Thoracic aorta (tissue), 2 donors: ENCODE results near the gene TXLNB. TPM values are rescaled to one million over a fixed set of nuclear protein-coding genes. Genes with fewer than 3 reads are reported as not detected.

ENCODE experiments used
- ATAC-seq: fragments of 150-250 bp; one replicate; pipeline ENCODE4 v1.8.0; 2017; ENCODE audit warnings: low read depth; ENCODE audit not compliant: insufficient number of reproducible peaks, low FRiP score
- DNase-seq: peaks from one replicate; pipeline ENCODE4 v3.0.0-alpha.2; 2020; ENCODE audit warnings: low spot score
- H3K27ac ChIP-seq, 2 donors: fragments of 200-600 bp; sonication (generic); 1 replicate in 1 of 2; 2 replicates in 1 of 2; pipeline ENCODE4 v1.5.1; 2016; ENCODE audit warnings: mild to moderate bottlenecking in 2 of 2, moderate library complexity in 2 of 2
- H3K27me3 ChIP-seq: fragments of 200-600 bp; sonication (generic); replicated peaks from 2 replicates; pipeline ENCODE4 v1.6.0; 2016; ENCODE audit warnings: mild to moderate bottlenecking; ENCODE audit not compliant: insufficient read depth
- H3K36me3 ChIP-seq: fragments of 200-600 bp; sonication (generic); one replicate; pipeline ENCODE4 v1.5.1; 2016
- H3K4me1 ChIP-seq, 2 donors: fragments of 200-600 bp; sonication (generic); 1 replicate in 1 of 2; 2 replicates in 1 of 2; pipeline versions ENCODE4 v1.5.1 to v1.6.0; 2016; ENCODE audit warnings: low read depth in 2 of 2, mild to moderate bottlenecking in 1 of 2; ENCODE audit not compliant: control insufficient read depth in 1 of 2
- H3K4me3 ChIP-seq: fragments of 200-600 bp; sonication (generic); 2 replicates; pipeline ENCODE4 v1.5.1; 2016; ENCODE audit warnings: mild to moderate bottlenecking
- H3K9me3 ChIP-seq: fragments of 200-600 bp; sonication (generic); 2 replicates; pipeline ENCODE4 v1.5.1; 2016
- total RNA-seq, 2 donors: library from RNA; depleted of rRNA; stranded (reverse); fragments of >200 nt; gene quantifications; one replicate each; pipeline versions ENCODE4 v1.1.0 to v1.2.3, GENCODE V29; 2016
- TF ChIP-seq, protein P1 (sequence below): fragments of 200-600 bp; sonication (generic); IDR thresholded peaks from one replicate; pipeline ENCODE4 v1.5.1; 2019; ENCODE audit warnings: antibody characterized with exemption

Gene TXLNB
- total RNA-seq, 2 donors from 2014 or later = 0.49 to 0.81 TPM

- peak overlapping the region; percentile 54 for H3K4me3 ChIP-seq
- no peak for DNase-seq
- H3K4me1 ChIP-seq = peaks cover 29 to 62% of the 10 kb centered on the region in 2 donors
- H3K27ac ChIP-seq = peak overlapping the region in 1 of 2 donors; percentile 58
- no peaks in the 10 kb centered on the region for H3K9me3 ChIP-seq
- H3K36me3 ChIP-seq = no peaks in the 10 kb centered on the region
- ATAC-seq = no peak
- TF ChIP-seq, protein P1, sequence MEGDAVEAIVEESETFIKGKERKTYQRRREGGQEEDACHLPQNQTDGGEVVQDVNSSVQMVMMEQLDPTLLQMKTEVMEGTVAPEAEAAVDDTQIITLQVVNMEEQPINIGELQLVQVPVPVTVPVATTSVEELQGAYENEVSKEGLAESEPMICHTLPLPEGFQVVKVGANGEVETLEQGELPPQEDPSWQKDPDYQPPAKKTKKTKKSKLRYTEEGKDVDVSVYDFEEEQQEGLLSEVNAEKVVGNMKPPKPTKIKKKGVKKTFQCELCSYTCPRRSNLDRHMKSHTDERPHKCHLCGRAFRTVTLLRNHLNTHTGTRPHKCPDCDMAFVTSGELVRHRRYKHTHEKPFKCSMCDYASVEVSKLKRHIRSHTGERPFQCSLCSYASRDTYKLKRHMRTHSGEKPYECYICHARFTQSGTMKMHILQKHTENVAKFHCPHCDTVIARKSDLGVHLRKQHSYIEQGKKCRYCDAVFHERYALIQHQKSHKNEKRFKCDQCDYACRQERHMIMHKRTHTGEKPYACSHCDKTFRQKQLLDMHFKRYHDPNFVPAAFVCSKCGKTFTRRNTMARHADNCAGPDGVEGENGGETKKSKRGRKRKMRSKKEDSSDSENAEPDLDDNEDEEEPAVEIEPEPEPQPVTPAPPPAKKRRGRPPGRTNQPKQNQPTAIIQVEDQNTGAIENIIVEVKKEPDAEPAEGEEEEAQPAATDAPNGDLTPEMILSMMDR = no peak
- H3K27me3 ChIP-seq = no peaks in the 10 kb centered on the region
Measured at GRCh38 chr6:139243536-139243935, 48.3 kb downstream of the TXLNB start.

- H3K27ac ChIP-seq = peak overlapping the region in 1 of 2 donors; percentile 58
- no peaks in the 10 kb centered on the region for H3K9me3 ChIP-seq
- H3K36me3 ChIP-seq = no peaks in the 10 kb centered on the region
- H3K4me1 ChIP-seq = peaks cover 29 to 65% of the 10 kb centered on the region in 2 donors
- TF ChIP-seq, protein P1 = no peak
- peak overlapping the region; percentile 54 for H3K4me3 ChIP-seq
- ATAC-seq = no peak
- DNase-seq = no peak
- H3K27me3 ChIP-seq = no peaks in the 10 kb centered on the region
Measured at GRCh38 chr6:139242457-139243240, 49.1 kb downstream of the TXLNB start.

DNA sequence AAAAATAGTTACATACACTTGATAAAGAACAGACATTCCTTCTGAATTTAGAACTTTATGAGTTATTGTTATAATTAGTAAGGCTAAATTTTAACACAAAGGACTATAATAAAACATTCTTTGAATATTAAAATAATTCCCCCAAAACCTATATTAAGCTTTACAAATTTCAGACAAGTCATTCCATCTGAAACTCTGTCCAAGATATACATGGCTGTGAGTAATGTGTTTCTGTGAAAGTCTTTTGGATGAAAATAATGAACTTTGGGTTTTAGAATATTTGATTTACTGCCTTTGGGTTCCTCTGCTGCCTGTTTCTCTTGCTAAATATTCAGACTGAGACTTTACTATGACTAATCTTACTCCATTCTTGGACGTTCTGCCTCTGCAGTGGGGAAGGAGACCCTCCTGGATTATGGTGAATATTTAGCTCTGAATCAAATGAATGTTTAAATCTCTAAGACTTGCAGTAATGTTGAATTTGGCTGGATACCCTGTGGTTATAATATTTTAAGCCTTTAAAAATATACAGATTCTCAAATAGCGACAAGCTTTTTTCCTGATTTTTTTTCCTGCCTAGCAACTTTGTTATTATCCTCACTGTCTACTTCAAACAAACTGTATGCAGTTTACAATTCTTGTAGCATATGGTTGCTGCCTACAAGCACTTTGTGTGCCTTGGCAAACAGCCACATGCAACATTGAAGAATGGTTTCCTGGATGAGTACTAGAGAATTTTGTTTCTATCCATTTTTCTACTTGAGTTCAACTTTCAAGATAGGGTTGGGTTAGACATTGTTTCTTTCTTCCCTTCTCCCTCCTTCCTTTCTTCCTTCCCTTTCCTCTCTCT, 51.4 kb downstream of the TXLNB start:
- TF ChIP-seq, protein P1 = no peak
- ATAC-seq = peak; percentile 42
- no peak for DNase-seq
- H3K36me3 ChIP-seq = no peaks in the 10 kb centered on the region
- peaks cover 29 to 58% of the 10 kb centered on the region in 2 donors for H3K4me1 ChIP-seq
- no peaks in the 10 kb centered on the region for H3K9me3 ChIP-seq
- H3K27me3 ChIP-seq = no peaks in the 10 kb centered on the region
- peak overlapping the region; percentile 70 to 77 for H3K27ac ChIP-seq
- peak overlapping the region; percentile 18 for H3K4me3 ChIP-seq

GRCh38 chr6:139239064-139239463, 52.7 kb downstream of the TXLNB start:
- ATAC-seq (no peak), DNase-seq (no peak)
- H3K36me3 ChIP-seq = no peaks in the 10 kb centered on the region
- H3K4me3 ChIP-seq = peak overlapping the region; percentile 56
- H3K27ac ChIP-seq = peak overlapping the region; percentile 70 to 77
- H3K4me1 ChIP-seq = peaks cover 29 to 51% of the 10 kb centered on the region in 2 donors
- TF ChIP-seq, protein P1 = no peak
- no peaks in the 10 kb centered on the region for H3K9me3 ChIP-seq
- no peaks in the 10 kb centered on the region for H3K27me3 ChIP-seq

DNA sequence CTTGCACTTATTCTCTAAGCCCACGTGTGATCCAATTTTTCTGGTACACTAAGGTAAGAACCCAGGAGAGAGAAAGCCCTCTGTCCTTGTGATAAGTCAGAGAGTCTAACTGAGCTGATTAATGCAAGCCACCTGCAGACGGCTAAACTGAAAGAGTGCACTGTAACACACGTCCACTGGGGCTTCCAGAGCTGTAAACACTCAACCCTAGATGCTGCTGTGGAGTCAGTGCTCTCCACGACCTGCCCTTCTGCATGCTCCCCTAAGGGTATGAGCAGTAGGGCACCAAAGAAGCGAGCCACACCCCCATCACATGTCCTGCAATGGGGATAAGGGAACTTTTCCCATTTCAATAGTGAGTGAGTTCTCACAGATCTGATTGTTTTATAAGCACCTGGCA, 55.7 kb downstream of the TXLNB start:
- H3K4me1 ChIP-seq = peaks cover 19 to 25% of the 10 kb centered on the region in 2 donors
- no peaks in the 10 kb centered on the region for H3K9me3 ChIP-seq
- no peaks in the 10 kb centered on the region for H3K27me3 ChIP-seq
- DNase-seq = no peak
- no peak for ATAC-seq
- H3K36me3 ChIP-seq = no peaks in the 10 kb centered on the region
- H3K27ac ChIP-seq = no peak overlapping the region
- H3K4me3 ChIP-seq = no peak overlapping the region
- TF ChIP-seq, protein P1 = no peak
